ENCODE data around the gene MVP.
A peak's percentile ranks its signal among the peaks of the same experiment; 100 is the strongest.
"Not testable (repeated sequence)": the region's sequence is repeated elsewhere in the genome, so short reads cannot be mapped to it uniquely, and the experiment has no call there.

The MVP gene

DNA sequence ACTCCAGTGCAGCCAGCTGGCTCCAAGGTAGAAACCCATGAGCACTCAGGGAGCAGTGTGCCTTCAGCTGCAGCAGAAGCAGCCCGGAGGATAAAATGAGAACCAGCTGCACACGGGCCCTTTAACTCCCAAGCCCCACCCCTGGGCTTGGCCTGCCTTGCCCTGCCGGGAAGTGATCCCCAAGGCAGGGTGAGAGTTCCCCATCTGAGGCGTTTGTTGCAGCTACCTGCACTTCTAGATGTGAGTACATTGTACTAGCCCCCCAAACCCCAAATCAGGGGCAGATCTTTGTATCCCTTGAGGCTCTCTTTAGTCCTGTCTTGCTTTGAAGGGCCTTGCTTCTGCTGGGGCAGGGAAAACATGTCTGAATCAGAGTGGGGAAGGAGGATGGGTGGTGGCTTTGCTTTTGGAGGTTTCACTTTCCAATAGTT is at the start of gene MVP:
Gene MVP, plus strand, starts transcription at position 192 of the 431 bp plus-strand sequence. CDS start 10,088 bp downstream, outside the sequence.
- Histone ChIP-seq H3K9ac (ENCODE audit: low read length) (peak within 1 kb of the TSS; percentile 94), H3K9me3 (ENCODE audit: low read length) (no peaks in the 10 kb centered on the region), H3K4me1 (ENCODE audit: insufficient read depth, low read length) (peaks cover 60% of the 10 kb centered on the region), H3K4me3 (ENCODE audit: low read depth in 1 of 2, low read length in 2 of 2) (peak within 1 kb of the TSS; percentile 92 to 96), H3K27me3 (ENCODE audit: control insufficient read depth in 1 of 2, insufficient read depth in 2 of 2, low read length in 2 of 2) (no peaks in the 10 kb centered on the region), H3K27ac (ENCODE audit: low read depth, low read length) (peak within 1 kb of the TSS; percentile 99), H3K36me3 (ENCODE audit: insufficient read depth, low read length) (peaks cover 19% of the 10 kb centered on the region)

DNA sequence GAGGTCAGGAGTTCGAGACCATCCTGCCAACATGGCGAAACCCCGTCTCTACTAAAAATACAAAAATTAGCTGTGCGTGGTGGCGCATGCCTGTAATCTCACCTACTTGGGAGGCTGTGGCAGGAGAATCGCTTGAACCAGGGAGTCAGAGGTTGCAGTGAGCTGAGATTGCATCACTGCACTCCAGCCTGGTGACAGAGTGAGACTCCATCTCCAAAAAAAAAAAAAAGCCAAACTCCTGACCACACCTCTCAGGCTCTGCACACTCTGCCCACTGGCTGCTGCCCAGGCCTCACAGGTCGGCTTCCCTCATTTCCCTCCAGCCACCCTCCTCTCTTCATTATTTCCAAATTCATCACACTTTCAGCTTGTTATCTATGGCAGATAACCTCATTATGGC is 47.9 kb upstream of the MVP start:
- H3K4me3 ChIP-seq (ENCODE audit: low read depth in 1 of 2, low read length in 2 of 2); H3K27ac ChIP-seq (ENCODE audit: low read depth, low read length); H3K9ac ChIP-seq (ENCODE audit: low read length); H3K27me3 ChIP-seq (ENCODE audit: control insufficient read depth in 1 of 2, insufficient read depth in 2 of 2, low read length in 2 of 2); H3K4me1 ChIP-seq (ENCODE audit: insufficient read depth, low read length); H3K9me3 ChIP-seq (ENCODE audit: low read length); H3K36me3 ChIP-seq (ENCODE audit: insufficient read depth, low read length): not testable (repeated sequence)

DNA sequence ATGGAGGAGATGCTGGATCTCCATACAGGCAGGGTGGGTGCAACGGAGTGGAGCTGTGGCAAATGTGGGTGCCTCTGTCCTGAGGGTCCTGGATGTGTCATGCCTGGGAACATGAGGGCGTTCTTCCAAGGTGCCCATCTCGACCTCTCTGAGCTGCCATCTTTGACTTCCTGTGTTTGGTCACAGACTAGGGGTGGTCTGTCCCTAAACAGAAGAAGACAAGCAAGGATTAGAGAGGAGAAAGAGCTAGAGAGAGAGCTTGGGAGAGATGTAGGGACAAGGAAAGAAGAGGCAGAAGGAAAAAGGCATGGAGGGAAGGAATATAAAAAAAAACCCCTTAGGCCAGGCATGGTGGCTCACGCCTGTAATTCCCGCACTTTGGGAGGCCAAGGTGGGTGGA is 45.5 kb upstream of the MVP start:
- no peaks in the 10 kb centered on the region for H3K9me3 ChIP-seq (ENCODE audit: low read length)
- no peaks in the 10 kb centered on the region for H3K36me3 ChIP-seq (ENCODE audit: insufficient read depth, low read length)
- no peak overlapping the region for H3K9ac ChIP-seq (ENCODE audit: low read length)
- no peaks in the 10 kb centered on the region for H3K4me1 ChIP-seq (ENCODE audit: insufficient read depth, low read length)
- no peak overlapping the region for H3K4me3 ChIP-seq (ENCODE audit: low read depth in 1 of 2, low read length in 2 of 2)
- H3K27me3 ChIP-seq (ENCODE audit: control insufficient read depth in 1 of 2, insufficient read depth in 2 of 2, low read length in 2 of 2) = no peaks in the 10 kb centered on the region
- H3K27ac ChIP-seq (ENCODE audit: low read depth, low read length) = no peak overlapping the region

- no peak overlapping the region for H3K27ac ChIP-seq (ENCODE audit: low read depth, low read length)
- H3K4me3 ChIP-seq (ENCODE audit: low read depth in 1 of 2, low read length in 2 of 2) = no peak overlapping the region
- no peaks in the 10 kb centered on the region for H3K36me3 ChIP-seq (ENCODE audit: insufficient read depth, low read length)
- no peaks in the 10 kb centered on the region for H3K27me3 ChIP-seq (ENCODE audit: control insufficient read depth in 1 of 2, insufficient read depth in 2 of 2, low read length in 2 of 2)
- H3K4me1 ChIP-seq (ENCODE audit: insufficient read depth, low read length) = no peaks in the 10 kb centered on the region
- no peaks in the 10 kb centered on the region for H3K9me3 ChIP-seq (ENCODE audit: low read length)
- no peak overlapping the region for H3K9ac ChIP-seq (ENCODE audit: low read length)
Measured at GRCh38 chr16:29775742-29776408, 44.4 kb upstream of the MVP start.

DNA sequence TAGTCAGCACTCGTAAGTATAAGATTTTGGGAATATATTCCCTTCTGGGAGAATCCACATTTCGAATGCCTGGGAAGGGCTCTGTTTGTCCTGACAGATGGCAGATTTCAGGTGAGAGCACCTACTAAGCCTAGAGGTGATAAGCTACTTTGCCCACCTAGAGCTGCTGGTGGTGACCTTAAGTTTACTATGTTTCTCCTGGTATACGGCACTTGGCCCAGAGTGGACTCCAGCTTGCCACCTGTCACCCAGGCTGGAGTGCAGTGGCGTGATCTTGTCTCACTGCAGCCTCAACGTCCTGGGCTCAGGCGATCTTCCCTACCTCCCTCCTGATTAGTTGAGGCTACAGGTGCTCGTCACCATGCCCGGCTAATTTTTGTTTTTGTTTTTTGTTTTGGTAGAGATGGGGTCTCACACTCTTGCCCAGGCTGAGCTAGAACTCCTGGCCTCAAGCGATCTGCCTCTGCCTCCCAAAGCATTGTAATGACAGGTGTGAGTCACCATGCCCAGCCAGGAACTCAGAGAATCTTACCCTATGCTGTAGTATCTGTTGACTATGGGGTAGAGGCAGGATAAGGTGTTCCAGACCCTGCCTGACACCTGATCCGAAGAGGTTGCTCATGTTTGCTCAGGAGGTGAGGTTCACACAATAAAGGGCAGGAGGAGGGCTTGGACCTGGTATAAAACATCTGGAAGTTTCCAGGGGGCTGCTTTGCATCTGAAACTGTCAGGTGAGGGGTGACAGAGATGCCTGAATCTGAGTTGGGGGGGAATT is 42.5 kb upstream of the MVP start, which contains the start of gene ZG16:
Gene ZG16, plus strand, starts transcription at position 681 of the 775 bp plus-strand sequence. CDS start 1,011 bp downstream, outside the sequence.
- Histone ChIP-seq H3K27me3 (ENCODE audit: control insufficient read depth in 1 of 2, insufficient read depth in 2 of 2, low read length in 2 of 2) (no peaks in the 10 kb centered on the region), H3K9me3 (ENCODE audit: low read length) (no peaks in the 10 kb centered on the region), H3K27ac (ENCODE audit: low read depth, low read length) (no peak within 1 kb of the TSS)

GRCh38 chr16:29779474-29779873 is 40.8 kb upstream of the MVP start:
- no peak overlapping the region for H3K27ac ChIP-seq (ENCODE audit: low read depth, low read length)
- no peaks in the 10 kb centered on the region for H3K9me3 ChIP-seq (ENCODE audit: low read length)
- no peaks in the 10 kb centered on the region for H3K4me1 ChIP-seq (ENCODE audit: insufficient read depth, low read length)
- H3K4me3 ChIP-seq (ENCODE audit: low read depth in 1 of 2, low read length in 2 of 2) = no peak overlapping the region
- H3K27me3 ChIP-seq (ENCODE audit: control insufficient read depth in 1 of 2, insufficient read depth in 2 of 2, low read length in 2 of 2) = no peaks in the 10 kb centered on the region
- H3K36me3 ChIP-seq (ENCODE audit: insufficient read depth, low read length) = no peaks in the 10 kb centered on the region
- H3K9ac ChIP-seq (ENCODE audit: low read length) = no peak overlapping the region

More for the DNA sequence above, 42.5 kb upstream of the MVP start, which contains the start of gene ZG16:
- no peak within 1 kb of the TSS for H3K9ac ChIP-seq (ENCODE audit: low read length)
- H3K36me3 ChIP-seq (ENCODE audit: insufficient read depth, low read length) = no peaks in the 10 kb centered on the region
- H3K4me3 ChIP-seq (ENCODE audit: low read depth in 1 of 2, low read length in 2 of 2) = no peak within 1 kb of the TSS
- no peaks in the 10 kb centered on the region for H3K4me1 ChIP-seq (ENCODE audit: insufficient read depth, low read length)

GRCh38 chr16:29783094-29783953 is 36.9 kb upstream of the MVP start:
- not testable (repeated sequence) for H3K36me3 ChIP-seq (ENCODE audit: insufficient read depth, low read length); H3K4me3 ChIP-seq (ENCODE audit: low read depth in 1 of 2, low read length in 2 of 2); H3K9me3 ChIP-seq (ENCODE audit: low read length); H3K9ac ChIP-seq (ENCODE audit: low read length); H3K27ac ChIP-seq (ENCODE audit: low read depth, low read length); H3K27me3 ChIP-seq (ENCODE audit: control insufficient read depth in 1 of 2, insufficient read depth in 2 of 2, low read length in 2 of 2); H3K4me1 ChIP-seq (ENCODE audit: insufficient read depth, low read length)

GRCh38 chr16:29784157-29784556 is 36.1 kb upstream of the MVP start:
- Histone ChIP-seq H3K4me1 (ENCODE audit: insufficient read depth, low read length) (peaks cover 6% of the 10 kb centered on the region), H3K4me3 (ENCODE audit: low read depth in 1 of 2, low read length in 2 of 2) (no peak overlapping the region), H3K27ac (ENCODE audit: low read depth, low read length) (no peak overlapping the region), H3K9me3 (ENCODE audit: low read length) (no peaks in the 10 kb centered on the region), H3K9ac (ENCODE audit: low read length) (no peak overlapping the region), H3K27me3 (ENCODE audit: control insufficient read depth in 1 of 2, insufficient read depth in 2 of 2, low read length in 2 of 2) (no peaks in the 10 kb centered on the region), H3K36me3 (ENCODE audit: insufficient read depth, low read length) (no peaks in the 10 kb centered on the region)

- Histone ChIP-seq H3K27ac (ENCODE audit: low read depth, low read length) (no peak overlapping the region), H3K27me3 (ENCODE audit: control insufficient read depth in 1 of 2, insufficient read depth in 2 of 2, low read length in 2 of 2) (no peaks in the 10 kb centered on the region), H3K4me3 (ENCODE audit: low read depth in 1 of 2, low read length in 2 of 2) (peak overlapping the region in 1 of 2 donors; percentile 38), H3K4me1 (ENCODE audit: insufficient read depth, low read length) (peaks cover 6% of the 10 kb centered on the region), H3K36me3 (ENCODE audit: insufficient read depth, low read length) (no peaks in the 10 kb centered on the region), H3K9me3 (ENCODE audit: low read length) (no peaks in the 10 kb centered on the region), H3K9ac (ENCODE audit: low read length) (no peak overlapping the region)
Measured at GRCh38 chr16:29784901-29785500, 35.3 kb upstream of the MVP start.

GRCh38 chr16:29787155-29787554 is 33.1 kb upstream of the MVP start:
- H3K27me3 ChIP-seq (ENCODE audit: control insufficient read depth in 1 of 2, insufficient read depth in 2 of 2, low read length in 2 of 2) = not testable (repeated sequence)

DNA sequence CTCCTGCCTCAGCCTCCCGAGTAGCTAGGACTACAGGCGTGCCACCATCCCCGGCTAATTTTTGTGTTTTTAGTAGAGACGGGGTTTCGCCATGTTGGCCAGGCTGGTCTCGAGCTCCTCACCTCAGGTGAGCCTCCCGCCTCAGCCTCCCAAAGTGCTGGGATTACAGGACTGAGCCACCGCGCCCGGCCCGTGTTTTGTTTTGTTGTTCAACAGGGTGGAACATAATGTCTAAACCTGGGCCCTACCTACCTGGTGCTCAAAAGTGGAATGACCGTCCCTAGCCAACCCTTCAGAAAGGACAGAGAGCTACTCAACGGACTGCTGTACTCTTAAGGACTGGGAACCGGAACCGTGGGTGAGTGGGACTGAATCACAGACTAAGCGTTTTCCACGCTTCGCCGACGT is 30.5 kb upstream of the MVP start:
- Histone ChIP-seq H3K27me3 (ENCODE audit: control insufficient read depth in 1 of 2, insufficient read depth in 2 of 2, low read length in 2 of 2) (no peaks in the 10 kb centered on the region), H3K9ac (ENCODE audit: low read length) (peak overlapping the region; percentile 88), H3K9me3 (ENCODE audit: low read length) (no peaks in the 10 kb centered on the region), H3K4me3 (ENCODE audit: low read depth in 1 of 2, low read length in 2 of 2) (peak overlapping the region; percentile 51 to 93), H3K27ac (ENCODE audit: low read depth, low read length) (peak overlapping the region; percentile 96), H3K4me1 (ENCODE audit: insufficient read depth, low read length) (peaks cover 16% of the 10 kb centered on the region), H3K36me3 (ENCODE audit: insufficient read depth, low read length) (no peaks in the 10 kb centered on the region)

More at GRCh38 chr16:29787155-29787554, 33.1 kb upstream of the MVP start:
- H3K9me3 ChIP-seq (ENCODE audit: low read length); H3K9ac ChIP-seq (ENCODE audit: low read length); H3K27ac ChIP-seq (ENCODE audit: low read depth, low read length); H3K4me3 ChIP-seq (ENCODE audit: low read depth in 1 of 2, low read length in 2 of 2); H3K36me3 ChIP-seq (ENCODE audit: insufficient read depth, low read length): not testable (repeated sequence)
- H3K4me1 ChIP-seq (ENCODE audit: insufficient read depth, low read length) = peaks cover 16% of the 10 kb centered on the region
